OCI-M1 (cell line): ENCODE results near the gene ZMYM1.
"Not testable (repeated sequence)": the region's sequence is repeated elsewhere in the genome, so short reads cannot be mapped to it uniquely, and the experiment has no call there.

Experiments
- DNase-seq: peaks from one replicate; lab custom pipeline; 2025; lab: John Stamatoyannopoulos, UW

The ZMYM1 gene

GRCh38 chr1:35076426-35076825 is 2.8 kb upstream of the ZMYM1 start:
- DNase-seq = not testable (repeated sequence)

DNA sequence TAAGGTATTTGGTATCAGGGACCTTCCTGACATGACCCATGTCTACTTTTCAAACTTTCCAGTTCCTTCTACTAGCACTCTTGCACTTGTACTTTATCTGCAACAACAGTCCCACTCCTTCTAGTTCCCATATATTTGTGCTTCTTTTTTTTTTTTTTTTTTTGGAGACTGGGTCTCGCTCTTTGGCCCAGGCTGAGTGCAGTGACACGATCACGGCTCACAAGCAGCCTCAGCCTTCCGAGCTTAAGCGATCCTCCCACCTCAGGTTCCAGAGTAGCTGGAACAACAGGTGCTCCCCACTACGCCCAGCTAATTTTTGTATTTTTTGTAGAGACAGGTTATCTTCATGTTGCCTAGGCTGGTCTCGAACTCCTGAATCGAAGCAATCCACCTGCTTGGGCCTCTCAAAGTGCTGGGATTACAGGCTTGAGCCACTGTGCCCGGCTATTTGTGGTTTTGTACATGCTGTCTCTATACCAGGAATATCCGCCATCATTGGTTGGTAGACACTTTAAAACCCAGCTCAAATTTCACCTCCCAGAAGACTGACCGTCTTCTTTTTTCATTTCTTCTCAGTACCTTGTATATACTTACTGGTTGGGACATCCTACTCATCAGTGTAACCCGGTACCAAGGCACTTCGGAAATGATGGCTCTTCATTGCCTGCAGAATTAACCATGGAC is 1.1 kb downstream of the ZMYM1 start:
- DNase-seq = no peak

- no peak for DNase-seq
Measured at GRCh38 chr1:35085421-35085820, 6.2 kb downstream of the ZMYM1 start.

DNA sequence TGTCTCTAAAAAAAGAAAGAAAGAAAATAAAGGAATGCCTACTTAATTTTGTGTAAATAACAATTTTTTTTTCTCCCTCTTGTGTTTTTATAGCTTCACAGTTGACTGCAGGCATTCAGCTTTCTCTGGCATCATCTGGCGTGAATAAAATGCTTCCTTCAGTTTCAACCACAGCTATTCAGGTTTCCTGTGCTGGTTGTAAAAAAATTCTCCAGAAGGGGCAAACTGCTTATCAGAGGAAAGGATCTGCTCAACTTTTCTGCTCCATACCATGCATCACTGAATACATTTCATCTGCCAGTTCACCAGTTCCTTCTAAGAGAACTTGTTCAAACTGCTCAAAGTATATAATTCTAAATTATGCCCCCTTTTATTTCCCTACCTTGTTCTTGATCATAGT is 18.0 kb downstream of the ZMYM1 start:
- no peak for DNase-seq

GRCh38 chr1:35111106-35111505 is 31.9 kb downstream of the ZMYM1 start:
- DNase-seq = no peak

DNA sequence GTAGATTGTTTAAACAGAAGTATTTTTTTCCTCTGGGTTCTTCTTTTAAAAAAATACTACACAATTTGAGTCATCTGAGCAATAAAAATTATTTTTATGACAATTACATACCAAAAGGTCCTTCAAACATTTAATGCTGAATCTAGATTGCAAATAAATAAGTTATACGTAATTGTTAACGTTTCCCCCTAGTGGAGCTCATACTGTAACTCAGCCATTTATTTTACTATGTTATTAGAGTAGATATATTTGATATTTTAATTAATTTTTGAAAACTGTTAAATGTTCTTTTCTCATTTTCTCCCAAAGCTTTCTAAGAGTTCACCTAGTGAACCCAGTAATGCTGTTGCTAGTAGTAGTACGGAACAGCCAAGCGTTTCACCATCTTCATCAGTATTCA is 33.5 kb downstream of the ZMYM1 start:
- DNase-seq = no peak

GRCh38 chr1:35115459-35116383 is 36.5 kb downstream of the ZMYM1 start:
- no peak for DNase-seq

- DNase-seq = no peak
Measured at GRCh38 chr1:35120458-35121133, 41.4 kb downstream of the ZMYM1 start.

- no peak for DNase-seq
Measured at GRCh38 chr1:35122311-35122710, 43.1 kb downstream of the ZMYM1 start.

GRCh38 chr1:35126546-35126945 is 47.4 kb downstream of the ZMYM1 start:
- no peak for DNase-seq

DNA sequence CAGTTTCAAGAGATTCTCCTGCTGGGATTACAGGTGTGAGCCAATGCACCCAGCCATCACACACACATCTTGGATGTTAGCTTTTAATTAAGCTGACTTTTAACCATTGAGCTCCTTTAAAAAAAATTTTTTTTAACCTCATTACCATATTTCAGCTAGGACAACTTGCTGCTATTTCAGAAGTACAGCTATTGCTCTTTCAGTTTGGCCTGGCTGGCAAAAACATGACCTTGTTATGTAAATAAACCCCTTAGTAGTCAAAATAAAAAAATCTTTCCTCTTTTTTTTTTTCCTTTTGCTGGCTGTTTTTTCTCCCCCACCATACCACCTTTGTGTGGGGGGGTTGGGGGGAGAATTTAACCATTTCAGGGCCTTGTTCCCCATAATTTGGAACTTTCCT is 49.9 kb downstream of the ZMYM1 start:
- DNase-seq = no peak

DNA sequence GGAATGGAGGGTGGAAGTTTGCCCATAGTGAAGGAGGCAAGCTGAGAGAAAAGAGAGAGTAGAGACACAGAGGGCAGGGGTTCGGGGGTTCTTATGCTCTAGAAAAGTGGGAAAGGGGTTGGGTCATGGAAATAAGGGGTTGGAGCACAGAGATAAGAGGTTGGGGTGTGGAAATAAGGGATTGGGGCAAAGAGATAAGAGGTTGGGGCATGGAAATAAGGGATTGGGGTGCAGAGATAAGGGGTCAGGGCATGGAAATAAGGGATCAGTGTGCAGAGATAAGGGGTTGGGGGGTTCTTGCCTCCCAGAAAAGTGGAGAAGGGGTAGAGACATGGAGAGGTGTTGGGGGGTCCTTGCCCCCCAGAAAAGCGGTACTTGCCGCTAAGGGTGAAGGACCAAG is 57.6 kb downstream of the ZMYM1 start:
- DNase-seq = no peak

DNA sequence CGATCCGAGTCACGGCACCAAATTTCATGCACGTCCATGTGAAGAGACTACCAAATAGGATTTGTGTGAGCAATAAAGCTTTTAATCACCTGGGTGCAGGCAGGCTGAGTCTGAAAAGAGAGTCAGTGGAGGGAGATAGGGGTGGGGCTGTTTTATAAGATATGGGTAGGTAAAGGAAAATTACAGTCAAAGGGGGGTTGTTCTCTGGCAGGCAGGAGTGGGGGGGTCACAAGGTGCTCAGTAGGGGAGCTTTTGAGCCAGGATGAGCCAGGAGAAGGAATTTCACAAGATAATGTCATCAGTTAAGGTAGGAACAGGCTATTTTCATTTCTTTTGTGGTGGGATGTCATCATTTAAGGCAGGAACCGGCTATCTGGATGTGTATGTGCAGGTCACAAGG is 58.4 kb downstream of the ZMYM1 start:
- not testable (repeated sequence) for DNase-seq

DNA sequence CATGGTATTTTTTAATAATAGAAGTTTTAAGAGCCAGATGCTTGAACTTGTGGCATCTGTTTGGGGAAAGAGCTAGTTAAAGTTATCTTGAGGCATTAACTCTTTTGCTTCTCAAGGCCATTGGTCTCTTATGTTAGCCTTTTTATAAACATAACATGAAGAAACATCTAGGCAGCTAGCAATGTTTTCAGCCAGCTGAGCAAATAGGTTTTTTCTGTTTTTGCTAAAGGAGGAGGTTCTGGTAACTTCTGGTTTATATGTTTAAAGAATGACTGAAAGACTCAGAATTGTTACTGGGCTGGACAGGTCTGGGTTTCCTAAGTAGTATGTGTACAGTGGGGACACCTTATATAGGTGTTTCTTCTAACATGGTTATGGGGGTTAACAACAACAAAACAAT is 63.1 kb downstream of the ZMYM1 start:
- DNase-seq = not testable (repeated sequence)

- DNase-seq = not testable (repeated sequence)
Measured at GRCh38 chr1:35142728-35143127, 63.5 kb downstream of the ZMYM1 start.

- DNase-seq = no peak
Measured at GRCh38 chr1:35143737-35144508, 64.7 kb downstream of the ZMYM1 start.

- DNase-seq = not testable (repeated sequence)
Measured at GRCh38 chr1:35145892-35146549, 66.8 kb downstream of the ZMYM1 start.

DNA sequence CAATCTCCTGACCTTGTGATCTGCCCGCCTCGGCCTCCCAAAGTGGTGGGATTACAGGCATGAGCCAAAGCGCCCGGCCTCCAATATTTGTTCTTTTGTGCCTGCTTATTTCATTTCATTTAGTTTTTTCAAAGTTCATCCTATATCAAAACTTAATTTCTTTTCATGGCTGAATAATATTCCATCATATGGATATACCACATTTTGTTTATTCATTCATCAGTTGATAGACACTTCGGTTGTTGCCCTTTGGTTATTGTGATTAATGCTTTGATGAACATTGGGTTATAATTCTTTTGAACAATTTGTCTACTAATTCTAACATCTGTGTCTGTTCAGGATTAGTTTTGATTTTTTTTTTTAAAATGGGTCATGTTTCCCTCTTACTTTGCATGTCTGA is 72.0 kb downstream of the ZMYM1 start:
- DNase-seq = no peak

- DNase-seq = peak; percentile 20
Measured at GRCh38 chr1:35164893-35165292, 85.7 kb downstream of the ZMYM1 start.
